ENCODE measurements around the gene SIX5.

Gene SIX5

DNA sequence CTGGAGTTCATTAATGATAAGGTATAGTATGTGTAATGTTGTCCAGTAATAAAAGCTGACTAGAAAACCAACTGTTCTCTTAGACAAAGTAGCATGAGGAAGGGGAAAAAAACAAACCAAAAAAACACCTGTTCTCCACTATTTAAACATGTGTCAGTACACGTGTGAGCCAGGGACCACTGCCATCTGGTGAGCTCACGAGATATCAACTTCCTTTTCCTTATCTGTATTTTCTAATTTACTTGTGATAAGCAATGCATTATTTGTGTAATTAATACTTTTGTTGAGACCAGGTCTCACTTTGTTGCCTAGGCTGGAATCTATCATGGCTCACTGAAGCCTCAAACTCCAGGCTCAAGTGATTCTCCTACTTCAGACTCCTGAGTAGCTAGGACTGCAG lies 4.3 kb upstream of the SIX5 start:
- DNase-seq (ENCODE audit: low spot score): no peak

DNA sequence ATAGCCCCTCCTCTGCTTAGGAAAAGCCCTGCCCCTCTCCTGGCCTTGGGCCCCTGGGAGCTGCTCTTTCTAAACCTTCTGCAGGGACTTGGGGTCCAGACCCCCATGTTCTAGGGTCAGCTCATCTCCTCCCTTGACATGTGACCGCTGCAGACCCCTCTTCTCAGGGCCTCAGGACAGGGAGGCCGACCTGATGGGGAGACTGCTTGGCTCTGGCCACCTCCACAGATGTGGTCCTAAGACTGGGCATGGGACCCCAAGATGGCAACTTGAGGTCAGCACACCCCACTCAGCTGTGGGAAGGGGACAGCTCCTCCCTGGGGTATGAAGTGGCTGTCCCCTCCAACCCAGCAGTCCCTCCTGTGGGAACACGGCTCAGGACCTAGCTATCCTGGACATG lies 3.9 kb upstream of the SIX5 start:
- no peak for DNase-seq (ENCODE audit: low spot score)

DNA sequence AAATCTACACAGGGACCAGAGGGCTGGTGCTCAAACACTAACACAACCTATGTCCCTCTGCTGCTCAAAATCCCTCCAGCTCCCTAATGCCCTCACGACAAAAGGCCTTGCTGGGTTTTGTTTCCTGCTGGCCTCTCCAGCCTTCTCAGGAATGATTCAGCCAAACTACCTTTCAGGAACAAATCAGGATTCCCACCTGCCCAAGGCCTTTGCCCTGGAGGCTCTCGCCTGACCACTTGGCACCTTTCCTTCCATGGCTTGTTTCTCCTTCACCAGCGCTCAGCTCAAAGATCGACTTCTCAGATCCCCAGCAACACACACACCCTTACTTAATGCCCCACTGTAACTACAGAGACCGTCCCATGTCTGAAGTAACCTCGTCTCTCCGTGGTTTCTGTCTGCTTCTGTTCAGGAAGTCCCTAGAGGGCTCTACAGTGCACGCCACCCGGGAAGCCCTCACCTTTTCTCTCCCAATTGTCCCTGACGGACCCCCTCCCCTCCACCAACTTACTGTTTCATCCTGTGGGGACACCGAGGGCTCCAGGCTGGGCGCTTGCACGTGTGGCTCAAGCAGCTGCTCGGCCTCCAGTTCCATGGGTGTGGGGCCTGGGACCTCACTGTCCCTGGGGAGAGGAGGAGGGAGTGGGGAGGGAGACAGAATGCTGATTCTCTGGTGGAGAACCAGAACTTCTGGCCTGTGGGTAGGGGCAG lies 3.2 kb upstream of the SIX5 start:
- DNase-seq (ENCODE audit: low spot score): no peak

DNA sequence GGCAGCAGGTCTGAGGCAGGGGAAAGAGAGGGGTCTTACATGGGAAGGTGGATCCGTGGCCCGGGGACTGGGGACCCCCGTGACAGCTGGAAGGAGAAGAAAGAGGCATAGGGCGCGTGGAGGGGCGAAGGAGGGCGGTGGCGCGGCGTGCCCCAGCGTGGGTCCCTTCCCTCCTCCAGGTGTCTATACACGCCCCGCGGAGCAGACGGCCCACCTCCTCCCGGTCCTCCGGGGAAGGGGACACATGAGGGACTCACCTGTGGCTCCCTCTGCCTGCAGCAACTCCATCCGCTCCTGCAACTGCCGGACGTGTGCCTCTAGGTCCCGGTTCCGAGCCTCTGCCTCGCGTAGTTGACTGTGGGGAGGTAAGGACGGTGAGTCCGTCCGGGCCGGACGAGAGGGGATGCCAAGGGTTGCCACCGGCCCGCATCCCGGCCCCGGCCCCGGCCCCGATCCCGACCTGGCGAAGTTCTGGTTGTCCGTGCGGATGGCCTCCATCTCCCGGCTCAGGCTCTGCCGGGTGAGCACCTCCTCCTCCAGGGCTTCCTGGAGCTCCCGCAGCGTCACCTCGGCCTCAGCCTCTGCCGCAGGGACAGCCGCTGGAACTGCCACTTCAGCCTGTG lies 2.4 kb upstream of the SIX5 start:
- no peak for DNase-seq (ENCODE audit: low spot score)

DNA sequence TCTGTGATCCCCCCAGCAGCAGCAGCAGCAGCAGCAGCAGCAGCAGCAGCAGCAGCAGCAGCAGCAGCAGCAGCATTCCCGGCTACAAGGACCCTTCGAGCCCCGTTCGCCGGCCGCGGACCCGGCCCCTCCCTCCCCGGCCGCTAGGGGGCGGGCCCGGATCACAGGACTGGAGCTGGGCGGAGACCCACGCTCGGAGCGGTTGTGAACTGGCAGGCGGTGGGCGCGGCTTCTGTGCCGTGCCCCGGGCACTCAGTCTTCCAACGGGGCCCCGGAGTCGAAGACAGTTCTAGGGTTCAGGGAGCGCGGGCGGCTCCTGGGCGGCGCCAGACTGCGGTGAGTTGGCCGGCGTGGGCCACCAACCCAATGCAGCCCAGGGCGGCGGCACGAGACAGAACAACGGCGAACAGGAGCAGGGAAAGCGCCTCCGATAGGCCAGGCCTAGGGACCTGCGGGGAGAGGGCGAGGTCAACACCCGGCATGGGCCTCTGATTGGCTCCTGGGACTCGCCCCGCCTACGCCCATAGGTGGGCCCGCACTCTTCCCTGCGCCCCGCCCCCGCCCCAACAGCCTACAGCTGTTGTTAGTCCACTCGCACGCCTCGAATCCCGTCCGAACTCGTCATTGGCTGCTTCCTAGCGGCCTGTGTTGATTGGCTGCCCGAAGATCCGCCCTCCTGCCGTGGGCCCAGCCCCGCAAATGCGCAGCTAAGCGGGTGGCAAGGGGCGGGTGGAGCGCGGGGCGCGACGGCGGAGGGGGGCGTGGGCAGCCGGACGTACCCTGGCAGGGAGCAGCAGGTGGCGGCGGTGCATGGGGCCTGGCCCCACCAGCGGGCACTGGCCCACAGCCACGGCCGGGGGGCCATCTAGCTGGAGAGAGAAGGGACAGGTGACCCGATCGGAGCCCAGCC lies 1.4 kb upstream of the SIX5 start:
- peak; percentile 96 for DNase-seq (ENCODE audit: low spot score)

DNA sequence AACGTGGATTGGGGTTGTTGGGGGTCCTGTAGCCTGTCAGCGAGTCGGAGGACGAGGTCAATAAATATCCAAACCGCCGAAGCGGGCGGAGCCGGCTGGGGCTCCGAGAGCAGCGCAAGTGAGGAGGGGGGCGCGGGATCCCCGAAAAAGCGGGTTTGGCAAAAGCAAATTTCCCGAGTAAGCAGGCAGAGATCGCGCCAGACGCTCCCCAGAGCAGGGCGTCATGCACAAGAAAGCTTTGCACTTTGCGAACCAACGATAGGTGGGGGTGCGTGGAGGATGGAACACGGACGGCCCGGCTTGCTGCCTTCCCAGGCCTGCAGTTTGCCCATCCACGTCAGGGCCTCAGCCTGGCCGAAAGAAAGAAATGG lies 754 bp upstream of the SIX5 start:
- no peak for DNase-seq (ENCODE audit: low spot score)

DNA sequence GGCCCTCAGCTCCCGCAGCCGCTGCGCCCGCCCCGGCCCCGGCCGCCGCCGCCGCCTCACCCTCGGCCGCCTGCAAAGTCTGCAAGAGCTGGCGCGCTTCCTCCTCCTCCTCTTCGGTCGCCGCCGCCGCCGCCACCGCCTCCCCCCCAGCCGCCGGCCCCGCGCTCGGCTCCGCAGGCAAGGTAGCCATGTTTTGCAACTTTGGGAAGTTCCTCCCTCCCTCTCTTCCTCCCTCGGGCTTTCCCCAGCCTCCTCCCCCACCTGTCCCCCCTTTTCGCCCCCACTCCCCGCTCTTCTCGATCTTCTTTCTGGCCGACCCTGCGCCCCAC lies 433 bp downstream of the SIX5 start:
- DNase-seq (ENCODE audit: low spot score): no peak

DNA sequence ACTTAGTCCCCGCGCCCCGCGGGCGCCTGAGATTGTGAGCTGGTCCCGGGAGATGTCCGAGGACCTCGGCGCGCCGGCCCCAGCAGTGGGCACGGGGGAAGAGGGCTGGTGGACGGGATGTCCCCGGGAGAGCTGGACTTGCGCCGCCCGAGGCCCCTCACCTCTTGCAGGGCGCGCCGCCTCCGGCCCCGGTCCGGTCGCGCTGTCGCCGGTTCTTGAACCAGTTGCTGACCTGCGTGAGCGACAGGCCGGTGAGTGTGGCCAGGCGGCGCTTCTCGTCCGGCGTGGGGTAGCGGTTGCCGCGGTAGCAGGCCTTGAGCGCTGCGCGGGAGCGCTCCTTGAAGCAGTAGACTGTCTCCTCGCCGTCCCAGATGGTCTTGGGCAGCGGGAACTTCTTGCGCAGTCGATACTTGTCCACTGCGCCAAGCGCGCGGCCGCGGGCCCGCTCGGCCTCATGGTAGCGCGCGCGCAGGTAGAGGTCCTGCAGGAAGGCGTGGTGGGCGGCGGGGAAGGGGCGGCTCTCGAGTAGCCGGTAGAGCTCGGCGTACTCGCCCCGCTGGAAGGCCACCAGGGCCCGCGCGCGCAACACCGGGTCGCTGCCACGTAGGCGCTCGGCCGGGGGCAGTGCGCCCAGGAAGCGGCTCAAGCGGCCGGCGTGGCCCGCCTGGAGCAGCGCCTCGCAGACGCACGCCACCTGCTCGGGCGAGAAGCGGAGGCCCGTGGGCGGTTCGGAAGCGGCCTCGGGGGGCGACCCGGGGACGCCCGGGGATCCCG lies 984 bp downstream of the SIX5 start:
- no peak for DNase-seq (ENCODE audit: low spot score)

DNA sequence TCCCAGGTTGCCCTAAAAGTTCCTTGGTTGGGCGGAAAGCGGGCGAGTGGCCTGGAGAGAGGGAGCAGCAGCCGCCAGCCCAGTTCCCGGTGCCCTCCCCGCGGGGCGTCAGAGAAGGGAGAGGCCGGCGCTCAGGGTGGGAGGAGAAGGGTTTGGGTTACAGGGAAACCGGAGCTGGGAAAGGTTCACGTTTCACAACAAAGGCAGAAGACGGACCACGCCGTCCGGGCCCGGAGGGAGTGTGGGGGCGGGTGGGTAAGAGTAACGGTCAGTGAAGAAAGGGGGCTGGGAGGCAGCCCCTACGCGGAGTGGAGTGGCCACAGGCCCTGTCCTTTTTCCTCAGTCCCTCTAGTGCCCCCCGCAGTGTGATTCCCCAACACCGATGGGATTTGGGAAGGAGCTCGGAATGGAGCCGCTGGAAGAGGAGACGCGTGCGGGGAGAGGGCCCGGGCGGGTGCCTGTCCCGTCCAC lies 1.6 kb downstream of the SIX5 start:
- no peak for DNase-seq (ENCODE audit: low spot score)

DNA sequence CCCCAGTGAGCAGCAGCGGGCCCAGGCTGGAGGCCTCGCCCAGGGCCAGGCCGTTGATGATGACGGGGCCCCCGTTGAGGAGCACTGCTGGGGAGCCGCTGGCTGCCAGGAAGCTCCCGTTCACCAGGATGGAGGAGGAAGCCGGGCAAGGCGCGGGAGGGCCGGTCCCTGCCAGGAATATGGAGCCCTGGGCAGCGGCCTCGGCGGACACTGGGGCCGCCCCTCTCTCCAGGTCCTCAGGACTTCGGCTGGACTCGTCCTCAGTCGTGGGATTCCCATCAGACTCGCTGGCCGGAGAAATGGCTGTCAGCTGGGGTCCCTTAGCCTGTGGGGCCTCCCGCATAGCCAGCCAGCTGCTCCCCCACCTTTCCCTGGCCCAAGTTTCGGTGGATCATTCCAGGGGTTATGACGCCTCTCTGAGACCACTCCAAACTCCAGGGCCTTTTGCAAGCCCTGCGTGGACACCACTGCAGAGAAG lies 2.1 kb downstream of the SIX5 start:
- no peak for DNase-seq (ENCODE audit: low spot score)

DNA sequence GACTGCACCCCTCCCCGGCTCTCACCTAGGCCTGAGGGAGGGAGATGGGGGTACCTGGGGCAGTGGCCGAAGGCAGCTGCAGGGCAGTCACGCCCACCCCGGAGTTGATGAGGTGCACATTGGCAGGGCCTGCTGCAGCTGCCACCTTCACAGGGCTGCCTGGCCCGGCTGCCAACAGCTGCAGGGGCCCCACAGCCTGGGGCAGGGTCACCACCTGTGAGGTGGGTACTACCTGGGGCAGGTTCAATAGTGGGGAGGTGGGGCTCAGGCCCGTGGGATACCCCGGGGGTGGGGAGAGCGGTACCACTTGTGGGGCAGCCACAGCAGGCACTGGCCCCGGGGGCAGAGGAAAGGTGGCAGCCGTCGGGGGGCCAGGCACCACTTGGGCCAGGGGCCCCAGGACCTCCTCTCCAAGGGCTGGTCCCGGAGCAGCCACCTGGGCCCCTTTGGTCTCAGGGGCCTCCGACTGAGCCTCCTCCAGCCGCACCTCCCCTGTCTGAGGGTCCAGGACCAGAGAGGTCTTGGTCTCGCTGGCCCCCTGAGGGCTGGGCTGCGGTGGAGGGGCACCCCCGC lies 2.7 kb downstream of the SIX5 start:
- no peak for DNase-seq (ENCODE audit: low spot score)

DNA sequence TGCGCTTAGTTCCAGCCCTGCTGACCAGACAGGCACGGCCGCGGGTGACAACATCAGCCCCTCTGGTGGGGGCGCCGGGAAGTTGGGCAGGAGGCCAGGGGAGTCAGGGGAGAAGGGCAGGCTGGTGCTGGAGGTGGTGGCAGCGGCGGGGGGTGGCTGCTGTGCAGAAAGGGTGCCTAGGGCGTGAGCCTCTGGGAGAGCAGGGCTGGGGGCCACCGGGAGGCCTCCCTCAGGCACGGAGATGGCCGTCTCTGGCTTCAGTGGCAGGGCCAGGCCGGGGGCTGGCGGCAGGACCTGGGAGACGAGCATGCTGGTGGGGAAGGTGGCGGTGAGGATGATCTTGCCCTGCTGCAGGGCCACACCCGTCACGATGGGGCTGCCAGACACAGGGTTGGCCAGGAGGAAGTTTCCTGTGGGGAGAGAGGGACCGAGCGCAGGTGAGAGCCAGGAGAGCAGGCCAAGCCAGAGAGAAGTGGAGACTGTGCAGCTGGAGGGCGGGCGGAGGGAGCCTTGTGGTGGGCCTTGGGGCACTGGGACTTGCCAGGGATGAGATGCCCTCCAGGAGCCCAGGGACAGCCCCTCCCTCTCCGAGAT lies 3.3 kb downstream of the SIX5 start:
- no peak for DNase-seq (ENCODE audit: low spot score)

DNA sequence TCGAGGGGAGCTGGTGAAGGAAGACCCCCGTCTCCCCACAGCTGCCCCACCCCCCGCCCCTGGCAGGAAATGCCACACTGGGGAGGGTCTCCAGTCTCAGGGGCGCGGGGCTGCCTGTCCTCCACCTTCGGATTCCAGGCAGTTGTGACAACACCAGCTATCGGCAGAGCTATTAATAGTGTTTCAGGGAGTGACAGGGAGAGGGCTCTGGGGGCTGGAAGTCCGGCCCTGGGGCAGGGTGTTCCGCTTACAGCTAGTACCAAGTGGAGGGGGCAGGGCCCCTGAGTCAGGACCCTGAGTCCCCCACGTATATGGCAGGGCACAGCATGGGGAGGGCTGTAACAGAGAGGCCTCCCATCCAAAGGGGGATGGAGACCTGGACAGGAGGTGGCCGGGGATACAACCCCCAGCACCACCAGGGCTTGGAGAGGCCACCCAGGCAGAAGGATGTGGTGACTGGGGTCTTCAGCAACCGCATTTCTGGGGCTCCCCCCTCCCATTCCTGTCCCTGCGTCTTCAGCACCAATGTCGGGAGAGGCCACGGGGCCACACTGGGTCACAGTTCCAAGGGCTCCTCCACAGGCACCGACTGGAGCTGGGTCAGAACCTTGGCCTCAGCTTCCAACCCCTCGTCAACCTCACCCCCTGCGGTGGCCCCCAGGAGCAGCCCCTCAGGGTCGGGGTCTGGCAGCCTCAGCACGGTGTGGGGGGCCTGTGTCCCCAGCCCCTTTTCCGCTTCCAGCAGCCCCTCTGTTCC lies 3.9 kb downstream of the SIX5 start:
- DNase-seq (ENCODE audit: low spot score): no peak

DNA sequence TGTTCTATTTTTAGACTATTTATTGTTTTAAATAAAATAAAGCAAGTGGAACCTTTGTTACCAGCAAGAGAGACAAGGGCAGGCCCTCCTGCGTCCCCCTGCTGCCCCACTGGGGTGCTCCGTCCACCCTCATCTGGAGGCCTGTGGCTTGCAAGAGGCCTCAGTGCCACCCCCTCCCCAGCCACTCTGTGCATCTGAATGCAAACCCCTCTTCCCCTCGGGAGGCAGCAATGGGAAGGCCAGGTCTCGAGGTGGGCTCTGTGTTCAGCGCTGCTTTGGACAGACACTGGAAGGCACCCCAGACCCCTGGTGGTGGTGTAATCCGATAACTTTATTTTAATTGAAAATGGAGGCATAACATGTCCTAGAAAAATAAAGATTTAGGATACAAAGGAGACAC lies 4.6 kb downstream of the SIX5 start:
- DNase-seq (ENCODE audit: low spot score): no peak

DNA sequence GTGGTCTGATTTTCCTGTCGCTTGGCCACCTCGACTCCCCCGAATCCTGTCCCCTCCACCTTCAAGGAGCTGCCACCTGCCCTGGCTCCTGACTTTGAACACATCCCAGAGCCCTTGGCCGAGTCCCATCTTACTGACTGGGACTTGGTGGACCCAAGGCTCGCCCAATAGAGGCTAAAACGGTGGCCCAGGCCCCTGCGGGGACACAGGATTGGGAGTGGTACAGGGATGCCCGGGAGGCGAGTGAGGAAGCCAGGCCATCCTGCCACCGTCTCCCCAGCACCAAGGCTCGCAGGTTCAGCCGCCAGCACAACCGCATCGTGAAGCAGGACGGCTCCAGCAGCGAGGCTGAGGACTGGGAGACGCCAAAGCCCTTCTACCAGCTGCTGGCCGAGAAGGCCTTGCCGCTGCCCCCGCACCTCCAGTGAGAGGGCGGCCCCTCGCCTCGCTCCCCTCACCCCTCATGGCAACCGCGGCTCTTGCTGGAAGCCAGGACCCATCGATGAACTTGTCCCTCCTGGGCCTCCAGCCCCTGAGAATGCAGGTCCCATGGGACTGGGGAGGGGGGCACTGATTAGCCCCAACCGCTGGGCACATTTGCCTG lies 5.3 kb downstream of the SIX5 start:
- no peak for DNase-seq (ENCODE audit: low spot score)

DNA sequence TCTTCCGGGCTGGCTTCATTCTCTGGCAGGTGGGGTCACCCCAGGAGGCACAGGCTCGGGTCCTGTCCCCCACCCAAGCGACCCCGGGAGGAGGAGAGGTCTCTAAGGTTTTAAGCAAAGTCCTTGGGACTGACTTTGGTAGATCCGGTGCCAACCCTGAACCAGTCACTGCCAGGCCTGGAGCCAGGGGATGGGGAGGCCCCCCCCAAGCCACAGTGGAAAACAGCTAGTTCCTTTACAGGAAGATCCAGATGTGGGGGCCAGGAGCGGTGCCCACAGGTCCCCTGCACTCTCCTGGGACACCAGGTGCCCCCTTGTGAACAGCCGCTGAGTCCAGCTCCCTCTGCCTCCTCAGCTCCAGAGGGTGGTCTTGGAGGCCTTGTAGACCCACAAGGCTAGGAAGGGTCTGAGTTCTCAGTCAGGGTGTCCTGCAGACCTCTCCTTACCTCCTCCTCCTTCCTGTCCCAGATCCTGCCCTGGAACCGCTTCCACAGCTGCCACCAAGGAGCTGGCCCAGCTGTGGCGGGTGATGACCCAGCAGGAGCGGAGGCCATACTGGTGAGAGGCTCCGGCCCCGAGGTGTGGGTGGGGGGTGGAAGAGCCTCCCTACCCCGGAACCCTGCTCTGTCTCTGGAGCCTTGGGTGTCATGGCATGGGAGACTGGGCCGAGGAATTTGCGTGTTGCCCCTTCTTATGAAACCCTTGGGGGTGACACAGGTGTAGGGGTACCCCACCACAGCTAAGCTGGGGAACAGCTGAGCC lies 6.0 kb downstream of the SIX5 start:
- DNase-seq (ENCODE audit: low spot score): no peak

DNA sequence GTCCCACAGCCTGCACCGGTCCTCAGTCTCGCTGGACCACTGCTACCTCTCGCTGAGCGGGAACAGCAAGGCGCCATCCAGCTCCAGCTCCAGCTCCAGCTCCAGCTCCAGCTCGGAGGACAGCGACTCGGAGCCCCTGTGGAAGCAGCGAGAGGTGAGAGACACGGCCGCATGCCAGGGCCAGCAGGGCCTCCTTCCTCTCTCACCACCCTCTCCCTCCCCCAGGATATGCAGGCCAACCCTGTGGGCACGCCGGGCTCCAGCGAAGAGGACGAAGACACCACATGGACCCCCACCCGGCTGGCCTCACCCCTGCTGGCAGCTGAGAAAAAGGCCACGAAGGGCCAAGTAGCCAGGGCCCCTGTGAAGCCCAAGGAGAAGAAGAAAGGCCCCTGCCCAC lies 7.3 kb downstream of the SIX5 start:
- no peak for DNase-seq (ENCODE audit: low spot score)

DNA sequence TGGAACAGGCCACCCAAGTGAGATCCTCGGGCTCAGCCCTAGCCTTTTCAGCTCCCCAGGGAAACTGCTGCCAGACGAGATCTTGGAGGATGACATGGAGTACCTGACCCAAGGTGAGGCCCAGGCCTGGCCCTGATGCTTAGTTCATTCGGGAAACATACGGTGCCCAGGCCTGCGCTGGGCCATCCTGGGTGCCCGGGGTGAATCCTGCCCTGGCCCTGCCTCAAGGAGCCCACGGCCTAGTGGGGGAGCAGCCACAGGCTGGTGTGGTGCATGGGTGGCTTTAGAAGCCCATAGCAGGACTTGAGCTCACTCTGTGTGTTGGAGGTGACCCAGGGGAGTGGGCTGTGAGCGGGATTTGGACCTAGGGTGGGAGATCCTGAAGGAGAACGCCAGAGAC lies 10.1 kb downstream of the SIX5 start:
- DNase-seq (ENCODE audit: low spot score): no peak

DNA sequence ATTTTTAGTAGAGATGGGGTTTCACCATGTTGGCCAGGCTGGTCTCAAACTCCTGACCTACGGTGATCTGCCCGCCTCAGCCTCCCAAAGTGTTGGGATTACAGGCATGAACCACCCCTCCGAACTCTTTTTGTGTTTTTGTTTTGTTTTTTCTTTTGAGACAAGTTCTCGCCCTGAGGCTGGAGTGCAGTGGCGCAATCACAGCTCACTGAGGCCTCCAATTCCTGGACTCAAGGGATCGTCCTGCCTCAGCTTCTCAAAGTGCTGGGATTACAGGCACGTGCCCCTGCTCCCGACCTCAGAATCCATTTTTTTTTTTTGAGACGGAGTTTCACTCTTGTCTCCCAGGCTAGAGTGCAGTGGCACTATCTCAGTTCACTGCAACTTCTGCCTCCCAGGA lies 11.4 kb downstream of the SIX5 start:
- DNase-seq (ENCODE audit: low spot score): no peak

DNA sequence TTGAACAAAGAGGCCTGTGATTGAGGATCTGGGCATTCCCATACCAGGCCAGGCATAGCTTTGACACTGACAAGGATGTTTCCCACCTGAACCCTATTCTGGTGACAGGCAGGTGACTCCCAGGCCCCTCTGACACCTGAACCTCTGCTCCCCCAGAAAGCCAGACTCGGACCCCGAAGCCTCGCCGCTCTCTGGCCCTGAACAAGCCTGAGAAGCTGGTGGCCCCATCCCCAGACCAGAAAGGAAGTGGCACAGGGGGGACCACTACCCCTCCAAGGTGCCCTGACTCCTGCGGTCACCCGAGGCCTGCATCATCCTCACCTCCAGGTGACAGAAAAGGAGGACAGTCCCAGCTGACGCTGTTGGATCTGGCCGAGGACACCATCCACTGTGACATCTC lies 14.7 kb downstream of the SIX5 start:
- DNase-seq (ENCODE audit: low spot score): no peak

All from COLO829 (cell line).